GM12875 (cell line): Measurements from ENCODE around the gene ATP6AP1.

Source experiments
- H3K4me3 ChIP-seq: one replicate; pipeline ENCODE4 v1.5.1; 2011; ENCODE audit warnings: low read depth, low read length, control low read depth
- CTCF ChIP-seq: IDR thresholded peaks from 2 replicates; pipeline ENCODE4 v1.5.1; 2011; ENCODE audit warnings: low read depth, mild to moderate bottlenecking, control low read depth, inconsistent platforms, low read length, moderate library complexity, borderline replicate concordance; ENCODE audit not compliant: insufficient read depth

Gene ATP6AP1

GRCh38 chrX:154457491-154458115 is 29.1 kb downstream of the ATP6AP1 start:
- peak overlapping the region; percentile 75 for H3K4me3 ChIP-seq
- no peak for TF ChIP-seq CTCF

GRCh38 chrX:154458116-154458953 is 29.9 kb downstream of the ATP6AP1 start, which contains the start of gene PLXNA3:
Gene PLXNA3 (plus strand): TSS chrX:154458281. CDS start chrX:154460184, 1,903 bp downstream.
- peak within 1 kb of the TSS; percentile 75 for H3K4me3 ChIP-seq
- TF ChIP-seq CTCF, result no peak

GRCh38 chrX:154458954-154459778 is 30.7 kb downstream of the ATP6AP1 start:
- H3K4me3 ChIP-seq, result peak overlapping the region; percentile 75
- TF ChIP-seq CTCF, result no peak

GRCh38 chrX:154459832-154460231 is 31.4 kb downstream of the ATP6AP1 start:
- no peak overlapping the region for H3K4me3 ChIP-seq
- TF ChIP-seq CTCF, result no peak

GRCh38 chrX:154460326-154460725 is 31.8 kb downstream of the ATP6AP1 start:
- TF ChIP-seq CTCF, result no peak
- H3K4me3 ChIP-seq, result no peak overlapping the region

GRCh38 chrX:154462396-154462795 is 33.9 kb downstream of the ATP6AP1 start:
- no peak overlapping the region for H3K4me3 ChIP-seq
- no peak for TF ChIP-seq CTCF
